ENCODE measurements around the gene IRF2BP1. TPM values are rescaled to one million over a fixed set of nuclear protein-coding genes. Genes with fewer than 3 reads are reported as not detected.

Gene IRF2BP1
- total and polyA plus RNA-seq, 2 of the 13 experiments (the other 11 are each of a cell fraction or from before 2014, with no cell fraction given), result 4.3 to 14.3 TPM

GRCh38 chr19:45883881-45884681 is 1.9 kb downstream of the IRF2BP1 start (continued):
- TF ChIP-seq ZNF646 (CRISPR knock-in tag; IDR thresholded peaks at IDR 0.05) (no peak), ZNF446 (CRISPR knock-in tag; IDR thresholded peaks at IDR 0.05) (no peak), ZNF274 (CRISPR knock-in tag; IDR thresholded peaks at IDR 0.05) (no peak), RBFOX2 (IDR thresholded peaks at IDR 0.05; ENCODE audit: low read depth, low read length) (peak; percentile 76), HMG20B (CRISPR knock-in tag; conservative IDR thresholded peaks at IDR 0.05) (no peak), YY1 (IDR thresholded peaks at IDR 0.05; ENCODE audit: insufficient read depth, insufficient replicate concordance, low read depth, low read length) (no peak), SNAPC5 (CRISPR knock-in tag; IDR thresholded peaks at IDR 0.05; ENCODE audit: borderline replicate concordance) (no peak), RORA (CRISPR knock-in tag; IDR thresholded peaks at IDR 0.05) (no peak), AHDC1 (CRISPR knock-in tag; IDR thresholded peaks at IDR 0.05; ENCODE audit: borderline replicate concordance) (0 out of 2 replicates have a peak, but pooled peaks have one; percentile 26), MAZ (IDR thresholded peaks at IDR 0.05; ENCODE audit: borderline replicate concordance, low read depth, low read length) (no peak), MAZ (CRISPR knock-in tag; IDR thresholded peaks at IDR 0.05; ENCODE audit: low read depth) (no peak), ZNF574 (CRISPR knock-in tag; IDR thresholded peaks at IDR 0.05) (no peak), ZNF709 (CRISPR knock-in tag; IDR thresholded peaks at IDR 0.05) (0 out of 2 replicates have a peak, but pooled peaks have one; percentile 33)

All from HepG2 (cell line).